ENCODE results near the gene PAIP2B.

Gene PAIP2B

GRCh38 chr2:71256421-71256820, 29.5 kb upstream of the PAIP2B start:
- Histone ChIP-seq H3K4me3 (ENCODE audit: low read depth in 1 of 2, low read length in 1 of 2) (no peak overlapping the region), H3K27ac (no peak overlapping the region), H3K9me3 (no peaks in the 10 kb centered on the region), H3K27me3 (peaks cover 38% of the 10 kb centered on the region), H3K4me1 (ENCODE audit: control insufficient read depth in 1 of 2, insufficient read depth in 1 of 2, low read depth in 1 of 2, low read length in 1 of 2) (no peaks in the 10 kb centered on the region), H3K36me3 (no peaks in the 10 kb centered on the region)
- TF ChIP-seq CTCF (IDR thresholded peaks at IDR 0.05), result no peak

- Histone ChIP-seq H3K27me3 (peaks cover 34% of the 10 kb centered on the region), H3K36me3 (no peaks in the 10 kb centered on the region), H3K9me3 (no peaks in the 10 kb centered on the region), H3K4me1 (ENCODE audit: control insufficient read depth in 1 of 2, insufficient read depth in 1 of 2, low read depth in 1 of 2, low read length in 1 of 2) (no peaks in the 10 kb centered on the region), H3K4me3 (ENCODE audit: low read depth in 1 of 2, low read length in 1 of 2) (no peak overlapping the region), H3K27ac (no peak overlapping the region)
- no peak for TF ChIP-seq CTCF (IDR thresholded peaks at IDR 0.05)
Measured at GRCh38 chr2:71254776-71255175, 27.9 kb upstream of the PAIP2B start.

GRCh38 chr2:71254078-71254477, 27.2 kb upstream of the PAIP2B start:
- Histone ChIP-seq H3K4me3 (ENCODE audit: low read depth in 1 of 2, low read length in 1 of 2) (no peak overlapping the region), H3K4me1 (ENCODE audit: control insufficient read depth in 1 of 2, insufficient read depth in 1 of 2, low read depth in 1 of 2, low read length in 1 of 2) (no peaks in the 10 kb centered on the region), H3K36me3 (no peaks in the 10 kb centered on the region), H3K27me3 (peaks cover 27% of the 10 kb centered on the region), H3K9me3 (no peaks in the 10 kb centered on the region), H3K27ac (no peak overlapping the region)
- TF ChIP-seq CTCF (IDR thresholded peaks at IDR 0.05), result no peak

GRCh38 chr2:71253476-71253875, 26.6 kb upstream of the PAIP2B start:
- Histone ChIP-seq H3K27me3 (peaks cover 21% of the 10 kb centered on the region), H3K4me3 (ENCODE audit: low read depth in 1 of 2, low read length in 1 of 2) (no peak overlapping the region), H3K27ac (no peak overlapping the region), H3K4me1 (ENCODE audit: control insufficient read depth in 1 of 2, insufficient read depth in 1 of 2, low read depth in 1 of 2, low read length in 1 of 2) (no peaks in the 10 kb centered on the region), H3K9me3 (no peaks in the 10 kb centered on the region), H3K36me3 (no peaks in the 10 kb centered on the region)
- TF ChIP-seq CTCF (IDR thresholded peaks at IDR 0.05), result no peak

- H3K27me3 ChIP-seq, result peaks cover 14% of the 10 kb centered on the region
- no peaks in the 10 kb centered on the region for H3K9me3 ChIP-seq
- no peaks in the 10 kb centered on the region for H3K4me1 ChIP-seq (ENCODE audit: control insufficient read depth in 1 of 2, insufficient read depth in 1 of 2, low read depth in 1 of 2, low read length in 1 of 2)
- H3K4me3 ChIP-seq (ENCODE audit: low read depth in 1 of 2, low read length in 1 of 2), result no peak overlapping the region
- no peak for TF ChIP-seq CTCF (IDR thresholded peaks at IDR 0.05)
- no peak overlapping the region for H3K27ac ChIP-seq
- H3K36me3 ChIP-seq, result no peaks in the 10 kb centered on the region
Measured at GRCh38 chr2:71252862-71253261, 26.0 kb upstream of the PAIP2B start.

- Histone ChIP-seq H3K4me3 (ENCODE audit: low read depth in 1 of 2, low read length in 1 of 2) (no peak overlapping the region), H3K27me3 (no peaks in the 10 kb centered on the region), H3K4me1 (ENCODE audit: control insufficient read depth in 1 of 2, insufficient read depth in 1 of 2, low read depth in 1 of 2, low read length in 1 of 2) (no peaks in the 10 kb centered on the region), H3K9me3 (no peaks in the 10 kb centered on the region), H3K27ac (no peak overlapping the region), H3K36me3 (no peaks in the 10 kb centered on the region)
- TF ChIP-seq CTCF (IDR thresholded peaks at IDR 0.05), result no peak
Measured at GRCh38 chr2:71250935-71251334, 24.0 kb upstream of the PAIP2B start.

Data from neutrophil (primary cell).